GM19328 (cell line): ENCODE data around the gene OLFM1.
"Not testable (repeated sequence)": the region's sequence is repeated elsewhere in the genome, so short reads cannot be mapped to it uniquely, and the experiment has no call there.

Experiments
- ATAC-seq: cut with Tn5 transposase; IDR thresholded peaks from one replicate; pipeline ENCODE4 v1.9.1; 2021; ENCODE audit warnings: mild to moderate bottlenecking, moderate library complexity; ENCODE audit not compliant: unreplicated experiment

Gene OLFM1

GRCh38 chr9:135104761-135105160 lies 17.3 kb downstream of the OLFM1 start:
- no peak for ATAC-seq

- ATAC-seq, result no peak
These were observed 17.8 kb downstream of the OLFM1 start for GRCh38 chr9:135105211-135105745.

GRCh38 chr9:135105938-135106491 lies 18.5 kb downstream of the OLFM1 start:
- ATAC-seq, result no peak

GRCh38 chr9:135106551-135107270 lies 19.2 kb downstream of the OLFM1 start:
- no peak for ATAC-seq

GRCh38 chr9:135107581-135108235 lies 20.2 kb downstream of the OLFM1 start:
- no peak for ATAC-seq

GRCh38 chr9:135108831-135109510 lies 21.5 kb downstream of the OLFM1 start:
- no peak for ATAC-seq

GRCh38 chr9:135109650-135110049 lies 22.2 kb downstream of the OLFM1 start:
- ATAC-seq, result no peak

- ATAC-seq, result no peak
These were observed 22.9 kb downstream of the OLFM1 start for GRCh38 chr9:135110416-135110815.

GRCh38 chr9:135111600-135111999 lies 24.1 kb downstream of the OLFM1 start:
- ATAC-seq, result not testable (repeated sequence)

- ATAC-seq, result no peak
These were observed 28.9 kb downstream of the OLFM1 start for GRCh38 chr9:135116371-135116770.

- no peak for ATAC-seq
These were observed 29.4 kb downstream of the OLFM1 start for GRCh38 chr9:135116881-135117280.

GRCh38 chr9:135117281-135117680 lies 29.8 kb downstream of the OLFM1 start:
- ATAC-seq, result no peak

- ATAC-seq, result no peak
These were observed 32.1 kb downstream of the OLFM1 start for GRCh38 chr9:135119496-135120064.

GRCh38 chr9:135120249-135120648 lies 32.8 kb downstream of the OLFM1 start:
- ATAC-seq, result no peak

GRCh38 chr9:135122316-135122715 lies 34.8 kb downstream of the OLFM1 start:
- ATAC-seq, result no peak

GRCh38 chr9:135123126-135123772 lies 35.8 kb downstream of the OLFM1 start:
- ATAC-seq, result no peak

- no peak for ATAC-seq
These were observed 36.3 kb downstream of the OLFM1 start for GRCh38 chr9:135123773-135124134.

- ATAC-seq, result no peak
These were observed 39.2 kb downstream of the OLFM1 start for GRCh38 chr9:135126451-135127187.

- ATAC-seq, result no peak
These were observed 40.5 kb downstream of the OLFM1 start for GRCh38 chr9:135127718-135128670.
